Amniotic epithelial cell (primary cell): Measurements from ENCODE around the gene PCNA.

Experiments
- DNase-seq: peaks from one replicate; pipeline ENCODE4 v3.0.0-alpha.2; 2010; ENCODE audit warnings: low read depth

The PCNA gene

DNA sequence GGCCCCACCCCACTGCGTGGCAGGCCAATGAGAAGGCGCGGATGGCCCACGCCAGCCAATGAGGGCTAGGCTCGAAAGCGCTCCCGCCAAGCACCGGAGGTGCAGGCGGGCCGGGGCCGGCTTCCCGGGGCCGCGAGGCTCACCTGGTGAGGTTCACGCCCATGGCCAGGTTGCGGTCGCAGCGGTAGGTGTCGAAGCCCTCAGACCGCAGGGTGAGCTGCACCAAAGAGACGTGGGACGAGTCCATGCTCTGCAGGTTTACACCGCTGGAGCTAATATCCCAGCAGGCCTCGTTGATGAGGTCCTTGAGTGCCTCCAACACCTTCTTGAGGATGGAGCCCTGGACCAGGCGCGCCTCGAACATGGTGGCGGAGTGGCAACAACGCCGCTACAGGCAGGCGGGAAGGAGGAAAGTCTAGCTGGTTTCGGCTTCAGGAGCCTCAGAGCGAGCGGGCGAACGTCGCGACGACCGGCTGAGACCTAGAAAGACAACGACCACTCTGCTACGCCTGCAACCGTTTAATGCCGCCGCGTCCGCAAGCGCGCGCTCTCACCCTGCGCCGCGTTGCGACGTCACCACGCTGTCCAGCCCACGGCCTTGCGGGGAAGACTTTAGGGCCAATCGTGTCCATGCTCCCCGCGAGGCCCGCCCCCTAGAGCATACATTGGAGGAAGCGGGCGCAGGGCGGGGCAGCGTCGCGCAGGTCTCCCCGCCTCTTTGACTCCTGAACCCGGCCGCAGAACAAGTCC, at the start of gene PCNA:
TSS of gene PCNA (minus strand) at position 524 of the 750 bp plus-strand sequence. CDS start at position 364, 160 bp downstream.
- DNase-seq = peak; percentile 93

DNA sequence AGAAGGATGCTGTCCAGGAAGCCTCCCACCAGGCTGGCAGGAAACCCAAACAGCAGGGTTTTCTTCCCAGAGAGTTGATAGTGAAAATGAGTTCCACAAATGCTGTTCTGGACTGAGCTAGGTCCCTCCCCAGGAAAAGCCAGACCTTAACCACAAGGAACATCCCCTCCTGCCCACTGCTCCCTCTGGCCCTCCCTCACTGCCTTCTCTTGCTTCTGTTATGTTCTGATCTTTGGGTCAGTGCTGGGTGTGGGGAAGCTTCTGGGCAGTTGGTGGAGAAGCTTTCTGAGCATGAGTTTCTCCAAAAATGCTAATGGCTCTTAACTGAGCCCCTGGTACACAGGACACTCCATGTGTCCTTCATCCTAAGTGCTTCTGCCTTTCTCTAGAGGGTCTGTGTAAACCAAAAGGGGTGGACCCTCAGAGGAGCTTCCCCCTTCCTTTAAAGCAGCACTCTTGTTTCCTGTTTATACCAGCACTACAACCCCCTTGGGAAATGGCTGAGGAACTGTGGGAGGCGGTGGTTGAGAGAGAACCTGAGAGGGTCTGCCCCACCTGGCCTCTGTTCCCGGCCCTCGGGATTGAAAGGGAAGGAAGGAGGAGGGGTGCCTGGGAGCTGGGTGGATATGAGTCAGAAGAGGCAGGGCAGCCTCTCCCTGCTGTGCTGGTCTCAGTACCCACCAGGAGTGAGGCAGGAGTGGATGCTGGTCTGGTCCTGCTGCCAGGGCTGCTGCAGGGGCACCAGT, 49.1 kb upstream of the PCNA start:
- DNase-seq = peak; percentile 66

- no peak for DNase-seq
These were observed 45.2 kb upstream of the PCNA start for GRCh38 chr20:5164645-5165625.

- no peak for DNase-seq
These were observed 41.9 kb upstream of the PCNA start for GRCh38 chr20:5161536-5162164.

- no peak for DNase-seq
These were observed 41.1 kb upstream of the PCNA start for GRCh38 chr20:5160882-5161281.

DNA sequence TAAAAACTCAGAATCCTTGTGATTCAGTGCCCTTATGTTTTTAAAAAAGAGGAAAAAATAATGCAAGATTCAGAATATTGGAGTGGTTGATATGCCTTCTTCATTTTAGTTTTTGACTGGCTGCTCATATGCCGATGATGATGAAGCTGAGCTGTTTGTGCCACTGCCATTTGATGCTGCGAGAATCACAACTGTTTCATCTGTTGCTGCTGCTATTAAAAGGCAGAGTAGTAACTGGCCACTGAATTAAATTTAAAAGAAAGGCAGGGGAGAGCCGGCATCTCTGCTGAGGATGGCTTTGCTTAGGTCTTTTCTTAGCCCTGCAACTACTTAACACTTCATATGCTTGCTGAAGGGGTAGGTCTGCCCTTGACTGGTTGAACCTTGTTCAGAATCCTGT, 40.2 kb upstream of the PCNA start:
- no peak for DNase-seq

GRCh38 chr20:5156675-5157448, 37.1 kb upstream of the PCNA start:
- DNase-seq = no peak

DNA sequence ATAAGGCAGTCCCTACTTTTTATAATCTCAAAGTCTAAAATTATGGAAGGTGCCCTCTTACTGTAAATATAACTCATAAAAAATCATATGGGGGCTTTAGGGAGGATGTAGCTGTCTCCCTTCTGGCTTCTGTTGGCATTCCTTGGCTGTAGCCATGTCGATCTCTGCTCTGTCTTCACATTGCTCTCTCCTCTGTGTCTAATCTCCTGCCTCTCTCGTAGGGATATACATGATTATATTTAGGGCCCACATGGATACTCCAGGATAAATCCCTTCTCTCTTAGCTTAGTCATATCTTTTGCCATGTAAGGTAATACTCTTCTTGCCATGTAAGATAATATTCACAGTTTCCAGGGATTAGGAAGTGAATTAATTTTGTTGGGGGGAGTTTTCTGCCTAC, 35.6 kb upstream of the PCNA start:
- no peak for DNase-seq

- no peak for DNase-seq
These were observed 34.8 kb upstream of the PCNA start for GRCh38 chr20:5154543-5154925.

- DNase-seq = no peak
These were observed 34.1 kb upstream of the PCNA start for GRCh38 chr20:5153612-5154542.

DNA sequence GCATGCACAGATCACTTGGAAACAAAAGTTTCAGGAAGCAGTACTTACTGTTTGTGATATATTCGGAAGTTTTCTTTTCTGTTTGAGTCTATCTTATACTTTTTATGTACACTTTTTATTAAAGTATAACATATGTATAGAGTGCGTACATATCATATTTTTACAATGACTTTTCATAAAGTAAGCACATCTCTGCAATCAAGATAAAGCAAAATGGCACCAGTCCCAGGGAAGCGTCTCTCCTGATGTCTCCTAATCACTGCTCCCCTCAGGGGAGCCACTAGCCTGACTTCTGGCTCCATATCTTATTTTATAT, 33.4 kb upstream of the PCNA start:
- DNase-seq = no peak

DNA sequence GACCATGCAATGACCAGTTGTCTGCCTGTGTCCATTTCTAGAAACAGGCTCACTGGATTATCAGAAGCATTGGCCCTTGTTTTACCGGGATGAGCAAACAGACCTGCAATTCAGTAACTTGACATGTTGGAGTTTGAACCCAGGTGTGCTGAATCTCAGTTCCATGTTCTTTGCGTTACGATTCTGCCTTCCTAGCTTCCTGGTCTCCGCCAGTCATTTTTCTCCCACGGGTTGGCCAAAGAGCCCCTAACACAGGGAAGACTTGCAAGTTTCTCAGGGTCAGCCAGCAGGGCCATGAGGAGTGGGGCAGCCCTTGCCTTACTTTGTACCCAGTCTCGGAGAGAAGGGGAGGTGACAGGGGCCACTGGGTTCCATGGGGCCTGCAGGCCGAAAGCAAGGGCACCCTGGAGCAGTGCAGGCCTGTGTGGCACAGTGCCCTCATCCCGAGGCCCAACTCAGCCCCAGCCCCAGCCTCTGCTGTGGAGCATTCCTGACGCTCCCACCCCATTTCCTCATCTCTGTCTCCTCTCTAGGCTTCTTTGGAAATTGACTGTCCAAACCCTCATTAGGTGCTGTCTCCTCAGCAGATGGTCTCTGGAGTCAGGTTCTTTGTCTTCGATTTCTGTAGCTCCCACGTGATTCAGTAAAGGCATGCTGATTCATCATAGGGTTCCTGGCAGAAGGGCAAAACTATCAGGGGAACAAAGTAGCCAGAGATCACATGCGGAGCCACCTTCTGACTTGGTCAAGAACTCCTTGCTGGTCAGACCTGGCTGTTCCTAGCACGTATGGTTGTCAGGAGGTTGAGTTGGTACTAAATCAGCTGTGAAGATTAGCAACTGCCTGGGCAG, 30.7 kb upstream of the PCNA start:
- peak; percentile 38 for DNase-seq

DNA sequence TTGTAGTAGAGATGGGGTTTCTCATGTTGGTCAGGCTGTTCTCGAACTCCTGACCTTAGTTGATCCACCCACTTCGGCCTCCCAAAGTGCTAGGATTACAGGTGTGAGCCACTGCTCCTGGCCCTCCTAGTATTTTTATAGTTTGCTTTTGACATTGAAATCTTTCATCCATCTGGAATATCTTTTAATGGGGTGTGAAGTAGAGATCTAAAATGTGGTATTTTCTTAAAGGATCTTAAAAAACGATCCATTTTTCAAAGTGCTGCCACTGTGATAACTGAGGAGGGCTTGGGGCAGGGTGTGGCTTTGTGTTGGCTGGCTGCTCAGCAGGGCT, 30.1 kb upstream of the PCNA start:
- no peak for DNase-seq

DNA sequence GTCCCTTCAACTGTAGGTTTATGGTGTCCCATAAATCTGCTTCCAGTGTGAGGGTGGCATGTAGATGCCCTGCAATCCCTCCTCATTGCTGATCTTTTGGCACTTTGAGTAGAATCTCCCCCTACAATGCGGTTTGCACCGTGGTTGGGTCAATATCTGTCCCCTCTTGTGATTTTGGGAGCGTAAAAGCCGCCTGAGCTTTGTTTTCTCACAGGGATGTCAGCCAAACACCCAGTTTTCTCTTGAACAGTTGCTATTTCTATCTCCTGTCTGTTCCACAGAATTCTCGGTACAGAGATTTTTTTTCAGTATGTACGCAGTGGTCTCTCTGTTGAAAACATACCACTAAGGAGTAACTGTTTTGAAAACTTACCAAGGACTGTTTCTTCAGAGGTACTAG, 28.8 kb upstream of the PCNA start:
- DNase-seq = no peak

GRCh38 chr20:5146871-5147592, 27.3 kb upstream of the PCNA start:
- DNase-seq = no peak

GRCh38 chr20:5146099-5146668, 26.4 kb upstream of the PCNA start:
- DNase-seq = no peak

- no peak for DNase-seq
These were observed 25.8 kb upstream of the PCNA start for GRCh38 chr20:5145365-5146098.

- DNase-seq = no peak
These were observed 24.1 kb upstream of the PCNA start for GRCh38 chr20:5143851-5144250.
